Neural progenitor cell (in vitro differentiated cells): ENCODE results near the gene FBXL13.

ENCODE experiments used
- CTCF ChIP-seq: fragments of 200-600 bp; sonication (generic); IDR thresholded peaks from 2 replicates; pipeline ENCODE4 v1.5.1; 2017; ENCODE audit warnings: antibody characterized with exemption, mild to moderate bottlenecking
- EZH2 ChIP-seq: fragments of 200-600 bp; sonication (generic); IDR thresholded peaks from 2 replicates; pipeline ENCODE4 v1.6.1; 2017; ENCODE audit warnings: antibody characterized with exemption, mild to moderate bottlenecking, moderate library complexity

- no peak for TF ChIP-seq CTCF
- TF ChIP-seq EZH2 = no peak
These were observed 45.8 kb upstream of the FBXL13 start for GRCh38 chr7:103120362-103120761.
